HG03571 (cell line): ENCODE measurements around the gene PTPRN2.

Source experiments
- ATAC-seq: cut with Tn5 transposase; IDR thresholded peaks from one replicate; pipeline ENCODE4 v1.9.1; 2021; ENCODE audit not compliant: unreplicated experiment

Gene PTPRN2

DNA sequence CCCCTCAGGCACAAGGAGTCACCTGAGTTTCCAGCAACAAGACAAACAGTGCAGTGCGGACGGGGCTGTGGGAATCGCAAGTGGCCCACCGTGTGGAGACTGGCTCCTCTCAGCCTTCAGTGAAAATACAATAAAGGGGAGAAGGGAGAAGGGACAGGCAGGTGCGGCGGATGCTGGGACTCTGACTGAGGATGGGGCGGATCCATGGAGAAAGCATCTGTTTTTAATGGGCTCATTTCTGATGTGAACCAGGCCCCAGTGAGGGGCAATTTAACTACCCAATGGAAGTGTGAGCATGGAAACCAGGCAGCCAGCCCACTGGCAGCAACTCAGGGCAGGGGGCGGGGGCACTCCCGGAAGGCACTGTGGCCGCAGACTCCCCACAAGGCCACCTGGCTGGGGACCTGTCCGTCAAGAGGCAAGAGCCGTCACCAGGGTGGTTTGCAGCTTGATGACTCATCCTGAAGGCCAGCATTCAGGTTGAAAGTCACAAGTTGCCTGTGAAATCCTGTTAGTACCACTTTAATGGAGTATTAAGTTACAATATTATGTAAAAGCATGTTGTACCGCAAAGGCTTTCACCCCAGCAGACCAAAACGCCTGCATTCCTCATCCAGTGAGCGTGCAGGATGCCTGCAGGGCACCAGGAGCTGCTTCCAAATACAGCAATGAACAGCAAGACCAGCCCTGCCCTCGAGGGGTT is 476.4 kb downstream of the PTPRN2 start:
- ATAC-seq = no peak

GRCh38 chr7:158110661-158111048 is 477.0 kb downstream of the PTPRN2 start:
- no peak for ATAC-seq

- no peak for ATAC-seq
Measured at GRCh38 chr7:158110034-158110590, 477.5 kb downstream of the PTPRN2 start.

DNA sequence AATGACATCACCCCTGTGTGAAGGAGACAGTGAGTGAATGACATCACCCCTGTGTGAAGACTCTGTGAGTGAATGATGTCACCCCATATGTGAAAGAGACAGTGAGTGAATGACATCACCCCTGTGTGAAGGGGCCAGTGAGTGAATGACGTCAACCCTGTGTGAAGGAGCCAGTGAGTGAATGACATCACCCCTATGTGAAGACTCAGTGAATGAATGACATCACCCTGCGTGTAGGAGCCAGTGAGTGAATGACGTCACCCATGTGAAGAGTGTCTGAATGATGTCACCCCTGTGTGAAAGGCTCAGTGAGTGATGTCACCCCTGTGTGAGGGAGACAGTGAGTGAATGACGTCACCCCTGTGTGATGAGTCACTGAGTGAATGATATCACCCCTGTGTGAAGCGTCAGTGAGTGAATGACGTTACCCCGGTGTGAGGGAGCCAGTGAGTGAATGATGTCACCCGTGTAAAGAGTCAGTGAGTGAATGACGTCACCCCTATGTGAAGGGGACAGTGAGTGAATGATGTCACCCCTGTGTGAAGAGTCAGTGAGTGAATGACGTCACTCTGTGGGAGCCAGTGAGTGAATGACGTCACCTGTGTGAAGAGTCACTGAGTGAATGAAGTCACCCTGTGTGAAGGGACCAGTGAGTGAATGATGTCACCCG is 478.1 kb downstream of the PTPRN2 start:
- no peak for ATAC-seq

- ATAC-seq = no peak
Measured at GRCh38 chr7:158108646-158109293, 478.9 kb downstream of the PTPRN2 start.

- ATAC-seq = no peak
Measured at GRCh38 chr7:158107806-158108205, 479.8 kb downstream of the PTPRN2 start.

DNA sequence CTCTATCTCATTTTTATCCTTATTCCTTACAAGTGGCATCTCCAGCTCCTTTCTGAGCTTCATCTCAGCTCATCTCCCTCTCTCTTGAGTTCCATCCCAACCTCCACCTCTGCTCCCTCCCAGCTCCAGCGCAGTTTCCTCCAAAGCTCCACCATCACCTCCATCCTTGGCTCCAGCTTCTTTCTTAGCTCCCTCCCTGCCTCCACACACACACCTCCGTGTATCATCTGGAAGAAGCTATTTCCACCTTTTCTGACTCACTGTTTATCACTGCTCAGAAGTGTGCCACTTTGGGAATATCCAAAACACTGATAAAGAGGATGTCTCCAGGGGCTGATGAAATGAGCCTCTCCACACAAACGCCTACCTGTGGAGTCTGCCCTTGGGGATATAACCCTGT is 481.4 kb downstream of the PTPRN2 start:
- ATAC-seq = no peak

DNA sequence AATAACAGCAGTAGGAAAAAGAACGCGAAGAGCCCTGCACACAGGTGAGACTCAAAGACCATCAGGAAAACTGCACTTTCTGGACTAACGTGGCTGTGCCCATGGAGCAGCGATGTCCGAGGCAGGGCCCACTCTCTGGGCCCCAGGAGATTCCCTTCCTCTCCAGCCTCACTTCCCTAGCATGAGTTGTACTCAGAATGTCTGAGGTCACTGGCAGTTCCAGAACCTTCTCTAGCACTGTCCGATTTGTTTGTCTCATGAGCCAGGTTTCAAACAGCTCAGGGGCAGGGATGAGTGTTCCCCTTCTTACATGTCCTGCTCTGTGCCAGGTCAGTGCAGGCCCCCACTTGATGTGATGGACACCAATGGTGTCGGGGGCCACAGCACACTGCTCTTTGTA is 484.2 kb downstream of the PTPRN2 start:
- no peak for ATAC-seq

- no peak for ATAC-seq
Measured at GRCh38 chr7:158102897-158103296, 484.7 kb downstream of the PTPRN2 start.

- no peak for ATAC-seq
Measured at GRCh38 chr7:158101821-158102450, 485.7 kb downstream of the PTPRN2 start.

DNA sequence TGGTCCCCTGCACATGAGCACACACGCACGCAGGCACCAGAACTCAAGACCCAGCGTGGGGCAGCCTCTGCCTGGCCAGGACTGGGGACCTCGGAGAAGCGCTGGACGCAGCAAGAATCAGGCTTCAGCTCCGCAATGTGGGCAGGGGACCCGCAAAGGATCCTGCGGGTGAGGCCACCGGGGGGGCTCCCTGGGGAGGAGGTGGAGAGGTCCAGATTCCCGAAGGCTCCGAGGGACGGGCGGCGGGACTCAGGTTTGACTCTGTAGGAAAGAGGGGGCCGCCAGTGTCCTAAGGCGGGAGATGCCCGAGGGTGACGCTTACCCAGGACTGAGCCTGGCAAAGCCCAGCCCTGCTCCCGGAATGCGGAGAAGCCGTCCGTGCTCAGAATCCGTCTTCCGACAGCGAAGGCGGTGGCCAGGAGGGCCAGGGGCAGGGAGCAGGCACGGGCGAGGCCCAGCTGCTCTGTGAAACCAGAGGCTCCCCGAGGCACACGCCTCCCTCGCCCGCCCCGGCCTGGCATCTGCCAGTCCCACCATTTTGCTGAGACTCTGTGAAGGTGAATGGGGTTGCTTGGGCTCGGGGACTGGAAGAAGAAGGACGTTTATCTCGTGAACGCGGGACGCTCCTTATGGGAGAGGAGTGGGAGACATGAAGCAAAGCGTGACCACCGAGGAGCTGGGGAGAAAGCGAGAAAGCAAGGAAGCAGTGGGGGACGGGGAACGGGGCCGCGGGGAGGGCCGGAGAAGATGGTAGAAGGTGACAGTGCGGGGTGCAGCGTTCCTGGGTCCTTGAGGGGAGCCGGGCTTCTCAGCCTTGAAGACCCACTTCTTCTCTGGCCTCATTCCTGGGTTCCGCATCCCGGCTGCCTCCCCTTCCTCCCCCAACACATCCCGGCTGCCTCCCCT is 489.2 kb downstream of the PTPRN2 start:
- no peak for ATAC-seq

DNA sequence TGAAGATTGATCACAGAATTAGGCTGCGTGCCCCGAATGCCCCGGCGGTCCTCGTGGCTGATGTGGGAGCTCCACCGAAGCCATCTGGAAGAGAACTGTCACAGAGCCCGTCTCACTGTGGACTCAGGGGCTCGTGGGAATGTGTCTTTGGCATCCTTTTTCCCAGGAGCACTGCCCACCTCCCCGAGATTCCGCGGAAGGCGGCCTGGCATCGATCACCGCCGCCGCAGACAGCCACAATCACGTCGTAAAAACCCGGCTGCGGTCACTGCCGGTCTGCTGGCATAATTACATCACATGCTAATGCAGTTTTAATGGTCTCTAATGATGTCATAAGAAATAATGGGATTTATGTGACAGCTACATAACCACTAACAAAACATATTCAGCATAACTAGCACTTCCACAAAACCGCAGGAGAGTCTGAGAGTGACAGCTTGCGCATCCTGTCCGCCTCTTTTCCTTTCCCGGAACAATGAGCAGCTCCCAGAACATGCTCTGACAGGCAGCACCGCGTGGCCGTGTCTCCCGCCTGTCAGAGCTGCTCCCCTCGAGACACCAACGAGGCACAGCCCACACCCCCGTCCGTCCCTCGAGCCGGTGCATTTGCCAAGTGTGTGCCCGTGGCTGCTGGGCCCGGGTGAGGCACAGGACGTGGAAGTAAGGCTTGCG is 490.0 kb downstream of the PTPRN2 start:
- ATAC-seq = no peak

GRCh38 chr7:158097106-158097452 is 490.5 kb downstream of the PTPRN2 start:
- no peak for ATAC-seq

DNA sequence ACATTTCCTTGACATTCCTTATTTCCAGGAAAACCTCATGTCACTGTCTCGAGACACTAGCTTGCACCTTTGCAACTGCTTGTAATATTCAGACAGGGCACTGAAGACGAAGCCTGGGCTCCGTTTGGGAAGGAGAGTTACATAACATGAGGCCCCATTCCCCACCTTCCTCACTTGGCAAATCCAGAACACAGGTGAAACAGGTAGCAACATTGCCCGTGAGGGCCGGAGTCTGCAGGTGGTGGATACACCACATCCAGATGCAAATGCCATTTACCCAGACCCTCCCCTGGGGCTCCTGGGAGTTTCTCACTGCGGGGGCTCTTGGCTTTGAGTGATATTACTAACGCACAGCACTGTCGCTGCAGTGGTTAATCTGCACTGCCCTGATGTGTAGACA is 491.0 kb downstream of the PTPRN2 start:
- ATAC-seq = no peak

GRCh38 chr7:158094671-158095226 is 492.9 kb downstream of the PTPRN2 start:
- no peak for ATAC-seq

DNA sequence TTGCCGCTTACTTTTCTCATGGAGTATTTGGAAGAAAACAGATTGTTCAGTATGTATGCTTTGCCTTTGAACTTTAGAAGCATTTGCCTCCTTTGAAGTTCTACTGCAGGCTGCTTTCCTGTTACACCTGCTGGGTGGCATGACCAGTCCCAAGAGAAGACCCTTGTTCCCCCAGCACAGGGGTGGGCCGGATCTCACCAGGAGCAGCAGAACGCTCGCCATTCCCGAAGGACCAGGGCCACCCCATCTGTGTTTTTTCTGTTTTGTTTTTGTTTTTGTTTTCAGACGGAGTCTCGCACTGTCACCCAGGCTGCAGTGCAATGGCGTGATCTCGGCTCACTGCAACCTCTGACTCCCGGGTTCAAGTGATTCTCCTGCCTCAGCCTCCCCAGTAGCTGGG is 493.6 kb downstream of the PTPRN2 start:
- no peak for ATAC-seq

GRCh38 chr7:158093156-158093796 is 494.3 kb downstream of the PTPRN2 start:
- ATAC-seq = no peak

GRCh38 chr7:158087196-158087595 is 500.4 kb downstream of the PTPRN2 start:
- no peak for ATAC-seq
